GM12872 (cell line): ENCODE data around the gene FHDC1.

ENCODE experiments used
- TF ChIP-seq, protein P1 (sequence below): IDR thresholded peaks from 3 replicates; pipeline ENCODE4 v1.5.1; 2011; ENCODE audit warnings: low read depth, mild to moderate bottlenecking, low read length, moderate library complexity; ENCODE audit not compliant: insufficient read depth

The FHDC1 gene

DNA sequence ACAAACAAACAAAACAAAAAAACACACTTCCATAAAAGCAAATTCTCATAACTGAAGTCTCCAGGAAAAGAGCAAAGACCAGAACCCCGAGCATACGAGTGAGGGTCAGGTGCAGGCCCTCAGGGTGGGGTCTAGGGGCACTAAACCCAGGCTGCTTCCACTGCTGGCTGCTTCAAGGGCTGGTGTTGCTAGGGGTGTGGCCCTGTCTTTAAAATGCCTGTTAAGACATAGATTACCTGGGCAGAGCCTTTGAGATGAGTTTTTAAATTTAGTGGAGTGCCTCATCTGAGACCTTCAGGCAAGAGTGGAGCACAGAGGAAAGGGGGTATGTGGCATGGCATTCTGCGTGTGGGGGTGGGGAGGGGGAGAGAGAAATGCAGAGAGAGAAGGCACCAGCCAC, 87.0 kb downstream of the FHDC1 start:
- TF ChIP-seq, protein P1, sequence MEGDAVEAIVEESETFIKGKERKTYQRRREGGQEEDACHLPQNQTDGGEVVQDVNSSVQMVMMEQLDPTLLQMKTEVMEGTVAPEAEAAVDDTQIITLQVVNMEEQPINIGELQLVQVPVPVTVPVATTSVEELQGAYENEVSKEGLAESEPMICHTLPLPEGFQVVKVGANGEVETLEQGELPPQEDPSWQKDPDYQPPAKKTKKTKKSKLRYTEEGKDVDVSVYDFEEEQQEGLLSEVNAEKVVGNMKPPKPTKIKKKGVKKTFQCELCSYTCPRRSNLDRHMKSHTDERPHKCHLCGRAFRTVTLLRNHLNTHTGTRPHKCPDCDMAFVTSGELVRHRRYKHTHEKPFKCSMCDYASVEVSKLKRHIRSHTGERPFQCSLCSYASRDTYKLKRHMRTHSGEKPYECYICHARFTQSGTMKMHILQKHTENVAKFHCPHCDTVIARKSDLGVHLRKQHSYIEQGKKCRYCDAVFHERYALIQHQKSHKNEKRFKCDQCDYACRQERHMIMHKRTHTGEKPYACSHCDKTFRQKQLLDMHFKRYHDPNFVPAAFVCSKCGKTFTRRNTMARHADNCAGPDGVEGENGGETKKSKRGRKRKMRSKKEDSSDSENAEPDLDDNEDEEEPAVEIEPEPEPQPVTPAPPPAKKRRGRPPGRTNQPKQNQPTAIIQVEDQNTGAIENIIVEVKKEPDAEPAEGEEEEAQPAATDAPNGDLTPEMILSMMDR: no peak

DNA sequence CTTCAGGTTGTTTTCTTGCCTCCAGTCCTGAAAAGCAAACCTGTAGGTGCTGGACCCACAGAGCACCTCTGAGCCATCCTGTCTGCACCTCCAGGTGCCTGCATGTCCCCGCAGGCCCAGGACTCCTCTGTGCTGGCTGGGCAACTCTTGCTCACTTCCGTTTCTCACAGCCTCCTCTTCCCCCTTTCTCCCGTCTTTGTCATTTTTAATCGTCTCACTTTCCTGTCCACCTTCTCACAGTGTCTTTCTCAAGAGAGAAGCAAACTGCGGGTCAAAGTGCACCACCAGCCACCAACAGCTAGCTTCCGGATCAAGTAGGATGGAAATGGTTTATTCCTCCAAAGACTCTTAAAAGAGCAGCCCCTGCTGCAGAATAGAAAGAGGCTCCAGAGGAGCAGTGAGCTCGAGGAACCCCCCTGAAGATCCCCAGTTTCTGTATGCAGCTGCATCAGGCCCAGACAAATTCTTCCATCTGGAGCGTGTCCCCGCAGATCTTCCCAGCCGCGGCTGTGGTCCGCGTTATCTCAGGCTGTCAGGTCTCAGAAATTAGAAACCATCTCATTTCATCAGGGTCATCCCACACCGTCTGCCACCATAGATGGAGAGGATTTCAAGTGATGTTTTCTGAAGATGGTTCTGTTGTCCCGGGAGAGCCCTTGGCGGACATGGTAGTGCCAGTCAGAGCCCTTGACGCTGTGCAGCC, 87.7 kb downstream of the FHDC1 start:
- TF ChIP-seq, protein P1: no peak

DNA sequence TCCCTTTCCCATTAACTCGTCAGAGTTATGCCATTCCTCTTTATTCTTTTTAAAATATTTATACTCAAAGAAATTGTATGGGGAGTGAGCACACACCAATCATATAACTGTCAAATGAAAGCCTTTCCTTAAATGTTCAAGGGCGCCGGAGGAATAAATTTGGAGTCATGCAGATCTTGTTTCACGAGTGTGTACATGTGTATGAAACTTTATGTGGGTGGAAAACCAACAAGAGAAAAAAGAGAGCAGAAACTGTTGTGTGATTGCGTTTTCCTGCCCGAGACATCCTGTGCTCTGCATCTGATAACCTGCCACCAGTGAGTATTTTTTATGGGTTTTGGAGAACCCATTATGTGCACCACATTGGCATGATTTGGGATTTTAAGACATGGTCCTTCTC, 88.3 kb downstream of the FHDC1 start:
- TF ChIP-seq, protein P1: no peak

DNA sequence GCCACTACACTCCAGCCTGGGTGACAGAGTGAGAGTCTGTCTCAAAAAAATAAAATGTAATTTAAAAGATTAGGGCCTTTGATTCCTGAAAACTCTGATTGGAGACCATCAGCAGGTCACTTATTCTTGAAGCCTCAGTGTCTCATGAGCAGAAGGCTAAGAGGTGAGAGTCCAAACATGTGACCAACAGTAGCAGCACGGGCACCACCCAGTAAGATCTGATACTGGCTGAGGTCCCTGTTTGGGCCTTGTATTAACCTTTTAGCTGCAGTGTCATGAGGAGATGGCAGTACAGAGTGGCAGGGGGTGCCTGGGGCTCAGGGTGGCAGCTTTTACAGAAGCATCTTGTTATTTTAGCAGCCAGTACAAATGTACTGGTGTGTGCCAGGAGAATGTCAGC, 89.3 kb downstream of the FHDC1 start:
- TF ChIP-seq, protein P1: no peak

DNA sequence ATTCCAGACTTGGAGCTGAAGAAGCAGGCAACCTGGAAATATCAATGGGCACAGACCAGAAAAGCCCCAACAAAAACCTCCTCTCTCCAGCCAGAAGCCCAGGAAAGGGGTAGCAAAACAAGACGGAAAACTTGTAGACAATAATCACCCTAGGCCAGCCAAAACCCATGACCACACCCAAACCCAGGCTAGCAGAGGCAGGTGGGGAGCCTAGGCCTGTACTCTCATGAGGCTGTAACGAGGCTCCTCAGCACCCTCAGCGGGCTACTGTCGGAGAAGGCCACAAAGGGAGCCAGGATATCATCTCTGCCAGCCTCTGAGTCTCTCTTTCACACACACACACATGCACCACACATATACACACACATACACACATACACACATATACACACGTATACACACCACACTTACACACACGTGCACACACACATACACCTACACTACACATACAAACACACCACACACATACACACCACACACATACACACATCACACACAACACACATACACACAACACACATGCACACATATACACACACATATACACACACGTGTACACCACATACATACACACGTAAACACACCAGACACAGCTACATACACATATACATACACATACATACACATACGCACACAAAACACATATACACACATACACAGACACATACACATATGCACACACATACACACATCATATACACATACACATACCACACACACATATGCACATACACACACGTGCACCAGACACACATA, 90.6 kb downstream of the FHDC1 start:
- TF ChIP-seq, protein P1: no peak

DNA sequence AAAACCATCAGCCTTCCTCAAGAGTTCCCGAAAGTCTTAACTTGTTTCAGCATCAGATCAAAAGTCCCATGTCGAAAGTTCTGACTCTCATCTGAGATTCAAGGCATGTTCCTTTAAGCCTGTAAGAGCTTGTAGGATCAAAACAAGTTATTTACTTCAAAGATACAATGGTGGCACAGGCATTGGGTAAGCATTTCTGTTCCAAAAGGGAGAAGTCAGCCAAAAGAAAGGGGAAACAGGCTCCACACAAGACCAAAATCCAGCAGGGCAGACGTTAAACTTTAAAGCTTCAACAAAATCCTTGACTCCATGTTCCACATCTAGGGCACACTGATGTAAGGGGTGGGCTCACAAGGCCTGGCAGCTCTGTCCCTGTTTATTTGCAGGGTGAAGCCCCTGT, 91.7 kb downstream of the FHDC1 start:
- TF ChIP-seq, protein P1: no peak

DNA sequence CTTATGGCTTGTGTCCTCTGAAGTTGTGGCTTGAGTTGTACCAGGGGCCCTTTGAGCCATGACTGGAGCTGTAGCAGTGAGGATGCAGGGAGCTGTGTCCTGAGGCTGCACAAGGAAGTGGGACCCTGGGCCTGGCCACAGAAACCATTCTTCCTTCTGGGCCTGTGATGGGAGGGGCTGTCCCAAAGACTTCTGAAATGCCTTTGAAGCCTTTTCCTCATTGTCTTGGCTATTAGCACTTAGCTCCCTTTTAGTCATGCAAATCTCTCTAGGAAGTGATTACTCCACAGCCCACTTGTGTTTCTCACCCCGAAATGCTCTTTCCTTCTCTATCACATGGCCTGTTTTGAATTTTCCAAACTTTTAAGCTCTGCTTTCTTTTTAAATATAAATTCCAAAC, 92.4 kb downstream of the FHDC1 start:
- TF ChIP-seq, protein P1: no peak
